IPS DF 6.9 (cell line): Measurements from ENCODE around the gene PFKFB2.

ENCODE experiments used
- DNase-seq: peaks from one replicate; pipeline ENCODE4 v3.0.0-alpha.2; 2013; ENCODE audit warnings: low read depth, low spot score
- H3K27ac ChIP-seq: one replicate; pipeline ENCODE4 v1.5.1; 2013; ENCODE audit warnings: low read length, control low read depth
- H3K27me3 ChIP-seq: 2 replicates; pipeline ENCODE4 v1.6.1; 2013; ENCODE audit warnings: mild to moderate bottlenecking, low read length; ENCODE audit not compliant: control insufficient read depth, insufficient read depth
- H3K36me3 ChIP-seq: 2 replicates; pipeline ENCODE4 v1.6.1; 2013; ENCODE audit warnings: low read length; ENCODE audit not compliant: control insufficient read depth, insufficient read depth
- H3K4me1 ChIP-seq: 2 replicates; pipeline ENCODE4 v1.6.1; 2013; ENCODE audit warnings: low read length; ENCODE audit not compliant: control insufficient read depth, insufficient read depth
- H3K4me3 ChIP-seq: 2 replicates; pipeline ENCODE4 v1.5.1; 2013; ENCODE audit warnings: mild to moderate bottlenecking, low read length
- H3K9me3 ChIP-seq: 2 replicates; pipeline ENCODE4 v1.6.1; 2013; ENCODE audit warnings: low read length, inconsistent platforms; ENCODE audit not compliant: control insufficient read depth, insufficient read depth
- WGBS: extraction: QIAGEN DNeasy Blood & Tissue Kit; methylation state at CpG from one replicate; pipeline ENCODE4 v1.1.7; 2013; ENCODE audit warnings: mixed read lengths, missing lambda C conversion rate; ENCODE audit not compliant: insufficient read length, insufficient coverage; 5-methylcytosine and 5-hydroxymethylcytosine counted together

PFKFB2 gene

GRCh38 chr1:207014728-207015127 is 38.3 kb upstream of the PFKFB2 start:
- no peak overlapping the region for H3K27ac ChIP-seq
- no peaks in the 10 kb centered on the region for H3K9me3 ChIP-seq
- no peak for DNase-seq
- no peaks in the 10 kb centered on the region for H3K27me3 ChIP-seq
- H3K36me3 ChIP-seq = no peaks in the 10 kb centered on the region
- H3K4me3 ChIP-seq = no peak overlapping the region
- no peaks in the 10 kb centered on the region for H3K4me1 ChIP-seq
- WGBS = no CpG with 5 or more reads among the region's 3 CpGs

DNA sequence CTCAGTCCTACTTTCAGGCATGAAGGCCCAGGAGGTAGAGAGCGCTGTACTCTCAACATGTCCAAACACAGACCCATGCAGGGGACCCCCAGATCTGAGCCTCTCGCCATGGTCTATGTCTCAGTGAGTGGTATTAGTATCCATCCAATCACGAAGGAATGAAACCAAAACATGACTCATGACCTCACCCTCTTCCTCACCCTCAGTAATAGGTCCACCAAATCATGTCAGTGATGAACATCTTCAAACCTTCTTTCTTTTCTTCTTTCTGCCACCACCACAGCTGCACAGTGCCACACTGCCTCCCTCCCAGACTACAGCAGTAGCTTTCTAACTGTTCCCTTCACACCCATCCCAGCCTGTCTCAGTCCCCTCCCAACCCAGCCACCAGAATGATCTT is 37.3 kb upstream of the PFKFB2 start:
- Histone ChIP-seq H3K9me3 (no peaks in the 10 kb centered on the region), H3K27me3 (no peaks in the 10 kb centered on the region), H3K36me3 (no peaks in the 10 kb centered on the region), H3K27ac (no peak overlapping the region), H3K4me3 (no peak overlapping the region), H3K4me1 (no peaks in the 10 kb centered on the region)
- no CpG with 5 or more reads among the region's 3 CpGs for WGBS
- DNase-seq = no peak

DNA sequence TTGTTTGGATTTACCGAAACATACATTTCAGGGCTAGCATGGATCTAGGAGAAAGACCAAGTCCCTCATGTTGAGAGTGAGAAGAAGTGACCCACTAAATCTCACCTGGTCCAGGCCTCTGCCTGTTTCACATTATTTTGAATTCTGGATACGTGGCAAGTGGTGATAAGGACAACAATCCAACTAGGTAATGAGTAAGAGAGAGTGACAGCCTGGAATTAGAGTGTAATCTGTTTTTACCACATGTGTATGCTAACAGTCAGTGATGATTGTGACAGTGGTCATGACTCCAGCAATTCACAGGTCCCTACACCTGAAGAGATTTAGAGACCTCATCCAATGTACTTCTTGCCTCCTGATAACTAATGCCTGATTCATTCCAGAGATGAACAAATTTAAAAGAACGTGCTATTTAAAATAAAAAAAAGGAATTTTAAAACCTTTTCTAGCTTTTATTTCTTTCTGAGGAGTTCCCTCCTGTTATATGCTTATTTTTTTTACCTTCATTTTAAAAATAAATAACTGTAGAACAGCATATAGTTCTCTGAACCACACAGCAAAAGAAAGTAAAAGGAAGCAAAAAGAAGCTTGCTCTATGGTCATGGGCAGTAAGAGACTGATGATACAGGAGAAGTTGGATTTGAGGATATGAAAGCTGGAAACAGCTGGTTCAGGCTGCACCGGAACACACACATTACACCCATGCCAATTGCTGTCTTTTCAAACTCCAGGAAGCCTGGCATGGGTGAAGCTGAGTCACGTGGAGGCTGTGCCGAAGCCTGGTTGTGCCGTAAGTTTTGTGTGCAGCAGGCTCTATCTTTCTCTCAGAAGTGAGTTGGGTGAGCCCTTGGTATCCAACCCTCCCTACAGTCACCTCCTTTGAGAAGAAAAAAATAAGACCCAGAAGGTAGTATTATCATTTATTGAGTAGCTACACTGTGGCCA is 35.2 kb upstream of the PFKFB2 start:
- H3K4me1 ChIP-seq = no peaks in the 10 kb centered on the region
- DNase-seq = no peak
- H3K27me3 ChIP-seq = no peaks in the 10 kb centered on the region
- H3K36me3 ChIP-seq = no peaks in the 10 kb centered on the region
- H3K27ac ChIP-seq = no peak overlapping the region
- no CpG with 5 or more reads among the region's 7 CpGs for WGBS
- no peak overlapping the region for H3K4me3 ChIP-seq
- no peaks in the 10 kb centered on the region for H3K9me3 ChIP-seq

- WGBS = no CpG with 5 or more reads among the region's 4 CpGs
- Histone ChIP-seq H3K4me3 (no peak overlapping the region), H3K36me3 (no peaks in the 10 kb centered on the region), H3K27ac (no peak overlapping the region), H3K4me1 (no peaks in the 10 kb centered on the region), H3K27me3 (no peaks in the 10 kb centered on the region), H3K9me3 (no peaks in the 10 kb centered on the region)
- no peak for DNase-seq
These were observed 34.4 kb upstream of the PFKFB2 start for GRCh38 chr1:207018707-207019106.

- Histone ChIP-seq H3K4me1 (no peaks in the 10 kb centered on the region), H3K36me3 (no peaks in the 10 kb centered on the region), H3K27me3 (no peaks in the 10 kb centered on the region), H3K27ac (no peak overlapping the region), H3K9me3 (no peaks in the 10 kb centered on the region), H3K4me3 (no peak overlapping the region)
- no peak for DNase-seq
- no CpG with 5 or more reads among the region's 2 CpGs for WGBS
These were observed 33.9 kb upstream of the PFKFB2 start for GRCh38 chr1:207019161-207019560.

DNA sequence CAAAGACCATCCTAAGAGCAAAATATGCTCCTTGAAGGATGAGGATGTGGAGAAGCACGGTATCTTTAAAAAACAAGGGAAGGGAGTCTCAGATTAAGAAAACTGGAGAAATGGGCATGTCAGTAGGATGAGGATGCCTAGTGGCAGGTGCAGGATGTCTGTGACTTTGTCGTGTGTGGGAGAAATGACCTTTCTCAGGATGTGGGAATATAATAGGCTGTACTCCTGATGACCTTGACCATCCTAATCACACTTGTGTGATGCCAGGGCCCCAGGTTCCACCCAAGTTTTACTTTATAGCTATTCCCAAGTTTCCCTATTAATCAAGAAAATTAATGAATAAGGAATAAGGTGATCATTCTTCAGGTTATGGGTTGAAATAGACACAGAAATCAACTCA is 33.4 kb upstream of the PFKFB2 start:
- H3K4me3 ChIP-seq = no peak overlapping the region
- DNase-seq = no peak
- WGBS = no CpG with 5 or more reads among the region's 2 CpGs
- H3K4me1 ChIP-seq = peaks cover 1% of the 10 kb centered on the region; the same call in 1 of the 2 replicates
- H3K27me3 ChIP-seq = no peaks in the 10 kb centered on the region
- H3K36me3 ChIP-seq = no peaks in the 10 kb centered on the region
- H3K27ac ChIP-seq = no peak overlapping the region
- H3K9me3 ChIP-seq = no peaks in the 10 kb centered on the region

DNA sequence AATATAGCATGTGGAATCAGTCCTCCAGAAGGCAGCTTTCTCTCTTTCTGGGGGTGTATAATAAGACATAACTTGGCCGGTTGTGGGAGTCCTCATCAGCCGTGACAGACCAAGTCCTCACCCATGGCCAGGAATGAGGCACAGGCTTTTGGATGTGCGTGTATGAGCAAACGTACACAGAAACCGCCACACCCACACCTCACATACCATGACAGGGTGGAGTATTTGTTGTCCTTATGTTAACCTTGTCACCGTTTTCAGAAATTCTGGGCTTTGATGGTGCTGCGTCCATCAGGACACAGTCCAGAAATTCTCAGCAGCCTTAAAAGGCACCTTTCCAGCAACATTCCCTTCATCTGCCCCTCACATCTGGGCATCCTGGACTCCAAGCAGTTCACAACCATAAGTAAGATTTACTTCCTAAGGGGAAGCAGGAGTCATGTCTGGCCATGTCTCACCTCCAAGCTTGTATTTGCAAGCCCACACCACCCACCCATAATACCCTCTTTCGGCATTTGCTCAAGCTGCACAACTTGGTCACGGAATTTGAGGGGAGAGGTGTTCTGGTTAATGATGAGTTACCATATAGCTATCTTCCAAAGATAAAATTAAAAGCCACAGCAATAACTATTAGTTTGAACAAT is 32.9 kb upstream of the PFKFB2 start:
- no CpG with 5 or more reads among the region's 9 CpGs for WGBS
- Histone ChIP-seq H3K27ac (no peak overlapping the region), H3K27me3 (no peaks in the 10 kb centered on the region), H3K9me3 (no peaks in the 10 kb centered on the region), H3K4me3 (no peak overlapping the region), H3K4me1 (peaks cover 5% of the 10 kb centered on the region), H3K36me3 (no peaks in the 10 kb centered on the region)
- no peak for DNase-seq

DNA sequence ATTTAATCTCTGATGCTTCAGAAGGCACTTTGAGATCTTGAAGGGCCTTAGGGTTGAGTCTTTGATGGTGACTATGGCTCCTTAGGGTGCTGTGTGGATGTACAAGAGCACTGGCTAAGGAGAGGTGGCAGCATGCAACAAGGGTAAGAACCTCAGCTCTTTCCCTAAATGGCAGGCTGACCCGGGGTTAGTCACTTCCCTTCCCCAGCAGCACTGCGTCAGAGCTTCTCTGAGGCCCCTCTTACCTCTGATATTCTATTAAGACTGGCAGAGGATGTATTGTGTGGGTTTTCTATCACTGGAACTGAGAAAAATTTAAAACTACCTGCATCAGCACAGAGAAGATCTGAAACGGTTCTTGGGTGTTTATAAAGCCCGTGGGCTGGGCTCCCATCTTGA is 32.4 kb upstream of the PFKFB2 start:
- Histone ChIP-seq H3K9me3 (no peaks in the 10 kb centered on the region), H3K36me3 (no peaks in the 10 kb centered on the region), H3K4me1 (peaks cover 6% of the 10 kb centered on the region), H3K4me3 (no peak overlapping the region), H3K27ac (no peak overlapping the region), H3K27me3 (no peaks in the 10 kb centered on the region)
- no CpG with 5 or more reads among the region's 4 CpGs for WGBS
- DNase-seq = no peak

- Histone ChIP-seq H3K9me3 (no peaks in the 10 kb centered on the region), H3K27me3 (no peaks in the 10 kb centered on the region), H3K4me1 (peaks cover 6% of the 10 kb centered on the region), H3K4me3 (no peak overlapping the region), H3K36me3 (no peaks in the 10 kb centered on the region), H3K27ac (no peak overlapping the region)
- no CpG with 5 or more reads among the region's 8 CpGs for WGBS
- DNase-seq = no peak
These were observed 31.8 kb upstream of the PFKFB2 start for GRCh38 chr1:207021139-207021861.

DNA sequence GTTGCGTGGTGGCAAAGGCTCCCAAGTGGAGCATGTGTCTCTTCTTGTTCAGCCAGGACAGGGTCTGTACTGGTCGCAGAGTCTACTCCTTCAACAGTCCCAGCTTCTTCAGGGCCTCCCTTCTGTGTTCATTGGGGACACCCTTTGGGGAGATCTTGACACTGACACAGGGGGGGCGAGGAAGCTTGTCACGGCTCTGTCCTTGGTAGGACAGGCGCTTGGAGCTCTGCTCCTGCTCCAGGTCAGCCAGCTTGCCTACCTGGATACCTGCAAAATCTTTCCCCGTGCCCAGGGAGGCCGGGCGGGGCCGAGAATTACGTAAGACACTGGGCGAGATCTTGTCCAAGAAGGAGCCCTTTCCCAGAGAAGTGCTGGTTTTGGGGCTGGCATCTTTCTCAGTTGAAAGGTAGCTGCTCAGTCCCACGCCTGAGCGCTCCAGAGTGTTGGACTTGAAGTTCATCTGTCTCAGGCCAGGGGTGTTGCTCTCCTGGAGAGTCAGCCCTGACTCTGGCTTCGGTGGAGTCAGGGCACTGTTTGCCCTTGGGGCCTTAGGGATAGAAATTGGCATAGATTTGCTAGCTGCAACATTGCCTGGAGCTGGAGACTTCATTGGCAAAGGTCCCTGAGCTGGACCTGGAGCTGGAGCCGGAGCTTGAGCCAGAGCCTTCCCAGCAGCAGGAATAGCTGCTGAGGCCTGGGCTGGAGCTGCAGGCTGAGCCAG is 31.0 kb upstream of the PFKFB2 start:
- Histone ChIP-seq H3K36me3 (no peaks in the 10 kb centered on the region), H3K9me3 (no peaks in the 10 kb centered on the region), H3K27ac (no peak overlapping the region), H3K4me1 (peaks cover 6% of the 10 kb centered on the region), H3K4me3 (no peak overlapping the region), H3K27me3 (no peaks in the 10 kb centered on the region)
- whole genome bisulfite sequencing = no CpG with 5 or more reads among the region's 15 CpGs
- DNase-seq = no peak
